GM20431 (cell line): ENCODE measurements around the gene PRIM1.
"Not testable (repeated sequence)": the region's sequence is repeated elsewhere in the genome, so short reads cannot be mapped to it uniquely, and the experiment has no call there.

Experiments used
- in situ Hi-C: fragments of 300-500 bp; cut with MseI, MboI; formaldehyde crosslinking; loops from one replicate; pipeline ENCODE4 v1.15.0; 2020; ENCODE audit warnings: low sequenced_read_pairs; ENCODE audit not compliant: unreplicated experiment

PRIM1 gene

GRCh38 chr12:56763753-56764657 is 11.9 kb upstream of the PRIM1 start:
- in situ Hi-C loops = loop anchor here (10.0 kb wide), 1 partner anchor 241 kb away; the partner anchor contains the start of gene ZBTB39

GRCh38 chr12:56761812-56762211 is 9.7 kb upstream of the PRIM1 start:
- in situ Hi-C loops = loop anchor here (10.0 kb wide), 1 partner anchor 243 kb away; the partner anchor contains the start of gene ZBTB39

- in situ Hi-C loops = loop anchor here (10.0 kb wide), 1 partner anchor 244 kb away; the partner anchor contains the start of gene ZBTB39
Measured at GRCh38 chr12:56760460-56760859, 8.3 kb upstream of the PRIM1 start.

GRCh38 chr12:56759263-56759908 is 7.3 kb upstream of the PRIM1 start:
- in situ Hi-C loops = no loop called here

GRCh38 chr12:56758728-56759262 is 6.7 kb upstream of the PRIM1 start:
- in situ Hi-C loops = no loop called here

- in situ Hi-C loops = not testable (repeated sequence)
Measured at GRCh38 chr12:56757971-56758370, 5.8 kb upstream of the PRIM1 start.

GRCh38 chr12:56753566-56753965 is 1.4 kb upstream of the PRIM1 start:
- in situ Hi-C loops = no loop called here

- in situ Hi-C loops = not testable (repeated sequence)
Measured at GRCh38 chr12:56750596-56750995, 1.5 kb downstream of the PRIM1 start.

- in situ Hi-C loops = no loop called here
Measured at GRCh38 chr12:56749853-56750252, 2.3 kb downstream of the PRIM1 start.

GRCh38 chr12:56749359-56749758 is 2.8 kb downstream of the PRIM1 start:
- in situ Hi-C loops = no loop called here

- in situ Hi-C loops = no loop called here
Measured at GRCh38 chr12:56728139-56728861, 23.8 kb downstream of the PRIM1 start.

- in situ Hi-C loops = not testable (repeated sequence)
Measured at GRCh38 chr12:56726196-56726675, 25.9 kb downstream of the PRIM1 start.

GRCh38 chr12:56725723-56726102 is 26.4 kb downstream of the PRIM1 start:
- in situ Hi-C loops = no loop called here

GRCh38 chr12:56724972-56725722 is 27.0 kb downstream of the PRIM1 start, which contains the start of gene NACA:
Gene NACA (minus strand): TSS chr12:56725299. CDS start chr12:56724521, 778 bp downstream.
- in situ Hi-C loops = no loop called here

GRCh38 chr12:56724701-56724971 is 27.5 kb downstream of the PRIM1 start:
- in situ Hi-C loops = no loop called here

GRCh38 chr12:56723889-56724700 is 28.0 kb downstream of the PRIM1 start:
- in situ Hi-C loops = no loop called here

GRCh38 chr12:56723352-56723751 is 28.8 kb downstream of the PRIM1 start:
- in situ Hi-C loops = no loop called here

GRCh38 chr12:56722832-56723231 is 29.3 kb downstream of the PRIM1 start:
- in situ Hi-C loops = no loop called here

- in situ Hi-C loops = no loop called here
Measured at GRCh38 chr12:56721721-56722120, 30.4 kb downstream of the PRIM1 start.
